ENCODE results near the gene ADCY1. TPM values are rescaled to one million over a fixed set of nuclear protein-coding genes. Genes with fewer than 3 reads are reported as not detected.
A peak's percentile ranks its signal among the peaks of the same experiment; 100 is the strongest.
"Not testable (repeated sequence)": the region's sequence is repeated elsewhere in the genome, so short reads cannot be mapped to it uniquely, and the experiment has no call there.

The ADCY1 gene
- 3.7 TPM for total RNA-seq
- 1.2 TPM for polyA plus RNA-seq

GRCh38 chr7:45573661-45574415, at the start of gene ADCY1:
Gene ADCY1, plus strand, starts transcription at chr7:45574368. Its CDS starts 176 bp downstream, at chr7:45574544.
- Histone ChIP-seq H3K27ac (ENCODE audit: low read depth) (no peak within 1 kb of the TSS), H3K36me3 (ENCODE audit: insufficient read depth) (no peaks in the 10 kb centered on the region), H3K4me3 (ENCODE audit: low read depth, low read length) (peak within 1 kb of the TSS; percentile 66), H3K4me1 (ENCODE audit: insufficient read depth) (no peaks in the 10 kb centered on the region)
- 6% methylated on average over 73 of the region's 74 CpGs for WGBS
- no peak for DNase-seq (ENCODE audit: extremely low spot score)

- Histone ChIP-seq H3K4me3 (ENCODE audit: low read depth, low read length) (no peak overlapping the region), H3K36me3 (ENCODE audit: insufficient read depth) (no peaks in the 10 kb centered on the region), H3K4me1 (ENCODE audit: insufficient read depth) (no peaks in the 10 kb centered on the region), H3K27ac (ENCODE audit: low read depth) (no peak overlapping the region)
- DNase-seq (ENCODE audit: extremely low spot score) = no peak
- WGBS = 67% methylated on average over 5 of the region's 5 CpGs
Observed at GRCh38 chr7:45524445-45524844, 49.7 kb upstream of the ADCY1 start.

GRCh38 chr7:45525057-45525456, 49.1 kb upstream of the ADCY1 start:
- H3K4me1 ChIP-seq (ENCODE audit: insufficient read depth) = no peaks in the 10 kb centered on the region
- no peak for DNase-seq (ENCODE audit: extremely low spot score)
- H3K36me3 ChIP-seq (ENCODE audit: insufficient read depth) = no peaks in the 10 kb centered on the region
- H3K4me3 ChIP-seq (ENCODE audit: low read depth, low read length) = no peak overlapping the region
- H3K27ac ChIP-seq (ENCODE audit: low read depth) = no peak overlapping the region

- no peaks in the 10 kb centered on the region for H3K36me3 ChIP-seq (ENCODE audit: insufficient read depth)
- H3K4me1 ChIP-seq (ENCODE audit: insufficient read depth) = no peaks in the 10 kb centered on the region
- WGBS = 20% methylated on average over 3 of the region's 3 CpGs
- no peak overlapping the region for H3K4me3 ChIP-seq (ENCODE audit: low read depth, low read length)
- H3K27ac ChIP-seq (ENCODE audit: low read depth) = no peak overlapping the region
- DNase-seq (ENCODE audit: extremely low spot score) = no peak
Observed at GRCh38 chr7:45543473-45543872, 30.7 kb upstream of the ADCY1 start.

- WGBS = 75% methylated on average over 3 of the region's 3 CpGs
- H3K27ac ChIP-seq (ENCODE audit: low read depth); H3K4me1 ChIP-seq (ENCODE audit: insufficient read depth); DNase-seq (ENCODE audit: extremely low spot score); H3K4me3 ChIP-seq (ENCODE audit: low read depth, low read length); H3K36me3 ChIP-seq (ENCODE audit: insufficient read depth): not testable (repeated sequence)
Observed at GRCh38 chr7:45545105-45545710, 29.0 kb upstream of the ADCY1 start.

GRCh38 chr7:45548917-45549316, 25.3 kb upstream of the ADCY1 start:
- DNase-seq (ENCODE audit: extremely low spot score); H3K4me1 ChIP-seq (ENCODE audit: insufficient read depth): not testable (repeated sequence)
- 81% methylated on average over 2 of the region's 2 CpGs for WGBS

GRCh38 chr7:45563401-45563800, 10.8 kb upstream of the ADCY1 start:
- no peak for DNase-seq (ENCODE audit: extremely low spot score)
- 91% methylated on average over 2 of the region's 2 CpGs for WGBS
- Histone ChIP-seq H3K27ac (ENCODE audit: low read depth) (no peak overlapping the region), H3K4me1 (ENCODE audit: insufficient read depth) (no peaks in the 10 kb centered on the region), H3K36me3 (ENCODE audit: insufficient read depth) (no peaks in the 10 kb centered on the region), H3K4me3 (ENCODE audit: low read depth, low read length) (no peak overlapping the region)

More at GRCh38 chr7:45548917-45549316, 25.3 kb upstream of the ADCY1 start:
- not testable (repeated sequence) for H3K27ac ChIP-seq (ENCODE audit: low read depth); H3K4me3 ChIP-seq (ENCODE audit: low read depth, low read length); H3K36me3 ChIP-seq (ENCODE audit: insufficient read depth)

GRCh38 chr7:45563941-45564461, 10.2 kb upstream of the ADCY1 start:
- no peaks in the 10 kb centered on the region for H3K36me3 ChIP-seq (ENCODE audit: insufficient read depth)
- H3K27ac ChIP-seq (ENCODE audit: low read depth) = no peak overlapping the region
- DNase-seq (ENCODE audit: extremely low spot score) = no peak
- no peak overlapping the region for H3K4me3 ChIP-seq (ENCODE audit: low read depth, low read length)
- WGBS = 26% methylated on average over 12 of the region's 12 CpGs
- H3K4me1 ChIP-seq (ENCODE audit: insufficient read depth) = no peaks in the 10 kb centered on the region

- WGBS = 24% methylated on average over 8 of the region's 8 CpGs
- DNase-seq (ENCODE audit: extremely low spot score) = no peak
- Histone ChIP-seq H3K27ac (ENCODE audit: low read depth) (no peak overlapping the region), H3K4me3 (ENCODE audit: low read depth, low read length) (no peak overlapping the region), H3K36me3 (ENCODE audit: insufficient read depth) (no peaks in the 10 kb centered on the region), H3K4me1 (ENCODE audit: insufficient read depth) (no peaks in the 10 kb centered on the region)
Observed at GRCh38 chr7:45564485-45564884, 9.7 kb upstream of the ADCY1 start.

GRCh38 chr7:45564886-45565455, 9.2 kb upstream of the ADCY1 start:
- DNase-seq (ENCODE audit: extremely low spot score) = no peak
- Histone ChIP-seq H3K27ac (ENCODE audit: low read depth) (no peak overlapping the region), H3K4me3 (ENCODE audit: low read depth, low read length) (no peak overlapping the region), H3K36me3 (ENCODE audit: insufficient read depth) (no peaks in the 10 kb centered on the region), H3K4me1 (ENCODE audit: insufficient read depth) (no peaks in the 10 kb centered on the region)
- WGBS = 64% methylated on average over 9 of the region's 9 CpGs

GRCh38 chr7:45566386-45566785, 7.8 kb upstream of the ADCY1 start:
- H3K4me3 ChIP-seq (ENCODE audit: low read depth, low read length) = no peak overlapping the region
- DNase-seq (ENCODE audit: extremely low spot score) = no peak
- H3K36me3 ChIP-seq (ENCODE audit: insufficient read depth) = no peaks in the 10 kb centered on the region
- no peaks in the 10 kb centered on the region for H3K4me1 ChIP-seq (ENCODE audit: insufficient read depth)
- H3K27ac ChIP-seq (ENCODE audit: low read depth) = no peak overlapping the region
- 92% methylated on average over 5 of the region's 5 CpGs for WGBS

GRCh38 chr7:45566961-45567360, 7.2 kb upstream of the ADCY1 start:
- no peaks in the 10 kb centered on the region for H3K36me3 ChIP-seq (ENCODE audit: insufficient read depth)
- WGBS = 98% methylated on average over 4 of the region's 4 CpGs
- DNase-seq (ENCODE audit: extremely low spot score) = no peak
- no peak overlapping the region for H3K27ac ChIP-seq (ENCODE audit: low read depth)
- H3K4me3 ChIP-seq (ENCODE audit: low read depth, low read length) = no peak overlapping the region
- no peaks in the 10 kb centered on the region for H3K4me1 ChIP-seq (ENCODE audit: insufficient read depth)

GRCh38 chr7:45567713-45568112, 6.5 kb upstream of the ADCY1 start:
- Histone ChIP-seq H3K36me3 (ENCODE audit: insufficient read depth) (no peaks in the 10 kb centered on the region), H3K4me1 (ENCODE audit: insufficient read depth) (no peaks in the 10 kb centered on the region), H3K27ac (ENCODE audit: low read depth) (no peak overlapping the region), H3K4me3 (ENCODE audit: low read depth, low read length) (no peak overlapping the region)
- WGBS = 95% methylated on average over 1 of the region's 1 CpG
- no peak for DNase-seq (ENCODE audit: extremely low spot score)
